Memory B cell (primary cell): ENCODE data around the gene TCN2.

Source experiments
- ATAC-seq: fragments of 150-1000 bp; cut with Tn5 transposase; 2 replicates; pipeline ENCODE4 v1.10.0; 2021; ENCODE audit warnings: low read depth, mild to moderate bottlenecking, moderate library complexity
- DNase-seq, 2 donors: peaks; one replicate each; pipeline ENCODE4 v3.0.0; 2022; ENCODE audit warnings: low spot score in 2 of 2
- H3K27ac Mint-ChIP-seq: one replicate; pipeline ENCODE4 v1.8.0; 2022; ENCODE audit warnings: mild to moderate bottlenecking, moderate library complexity, mixed read lengths
- H3K27me3 Mint-ChIP-seq: one replicate; pipeline ENCODE4 v1.8.0; 2022; ENCODE audit warnings: mixed read lengths
- H3K36me3 Mint-ChIP-seq: one replicate; pipeline ENCODE4 v1.8.0; 2022; ENCODE audit warnings: mild to moderate bottlenecking, mixed read lengths
- H3K4me1 Mint-ChIP-seq: one replicate; pipeline ENCODE4 v1.8.0; 2022; ENCODE audit warnings: mixed read lengths
- H3K4me3 Mint-ChIP-seq: one replicate; pipeline ENCODE4 v1.8.0; 2022; ENCODE audit warnings: mild to moderate bottlenecking, moderate library complexity, mixed read lengths
- H3K9me3 Mint-ChIP-seq: one replicate; pipeline ENCODE4 v1.8.0; 2022; ENCODE audit warnings: mixed read lengths

The TCN2 gene

DNA sequence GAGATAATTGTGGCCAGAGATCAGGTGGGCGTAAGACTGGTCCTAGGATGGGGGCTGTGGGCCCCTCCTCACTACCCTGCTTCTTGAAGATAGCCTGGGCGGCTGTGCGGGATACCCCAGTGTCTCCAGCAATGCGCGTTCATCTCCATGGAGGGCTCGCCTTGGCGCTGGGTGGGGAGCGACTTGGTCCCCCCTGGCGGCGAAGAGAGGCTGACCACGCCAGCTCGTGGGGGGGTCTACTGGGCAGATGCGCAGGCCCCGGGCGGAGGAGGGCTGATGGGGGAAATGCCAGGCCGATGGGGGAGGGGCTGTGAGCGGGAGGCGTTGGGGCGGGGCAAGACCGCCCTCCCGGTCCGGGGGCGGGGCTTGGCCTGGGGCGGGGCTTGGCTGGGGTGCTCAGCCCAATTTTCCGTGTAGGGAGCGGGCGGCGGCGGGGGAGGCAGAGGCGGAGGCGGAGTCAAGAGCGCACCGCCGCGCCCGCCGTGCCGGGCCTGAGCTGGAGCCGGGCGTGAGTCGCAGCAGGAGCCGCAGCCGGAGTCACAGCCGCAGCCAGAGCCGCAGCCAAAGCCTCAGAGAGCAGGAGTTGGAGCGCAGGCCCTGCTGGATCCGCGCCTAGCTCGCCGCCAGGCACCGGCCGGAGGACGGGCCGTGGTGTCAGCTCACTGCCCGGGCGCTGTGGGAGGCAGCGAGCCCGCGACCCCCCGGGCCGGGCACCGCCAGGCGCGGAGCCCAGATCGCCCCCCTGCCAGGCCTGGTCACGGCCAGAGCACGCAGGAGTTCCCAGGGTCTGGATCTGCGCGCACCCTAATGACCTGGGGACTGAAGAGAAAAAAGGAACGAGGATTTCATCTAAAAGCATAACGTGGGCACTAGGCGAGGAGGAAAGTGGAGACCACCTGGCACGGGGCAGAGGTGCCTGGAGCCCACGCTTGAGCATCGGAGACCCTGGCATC lies 28.6 kb downstream of the TCN2 start, which contains the start of gene SLC35E4:
TSS of gene SLC35E4 (plus strand) at position 509 of the 953 bp plus-strand sequence. CDS start 670 bp downstream, outside the sequence.
- H3K27me3 Mint-ChIP-seq = no peaks in the 10 kb centered on the region
- peak within 1 kb of the TSS; percentile 93 for H3K27ac Mint-ChIP-seq
- peak within 1 kb of the TSS; percentile 92 for H3K4me3 Mint-ChIP-seq
- ATAC-seq (peak; percentile 77), DNase-seq (peak; percentile 95 to 96)
- H3K9me3 Mint-ChIP-seq = peaks cover 3% of the 10 kb centered on the region
- H3K36me3 Mint-ChIP-seq = peaks cover 1% of the 10 kb centered on the region
- peaks cover 8% of the 10 kb centered on the region for H3K4me1 Mint-ChIP-seq

GRCh38 chr22:30636226-30637077 lies 29.5 kb downstream of the TCN2 start:
- Mint-ChIP-seq H3K9me3 (peaks cover 3% of the 10 kb centered on the region), H3K4me3 (peak overlapping the region; percentile 92), H3K36me3 (peaks cover 1% of the 10 kb centered on the region), H3K27ac (no peak overlapping the region), H3K27me3 (no peaks in the 10 kb centered on the region), H3K4me1 (peaks cover 8% of the 10 kb centered on the region)
- DNase-seq = peak in 1 of 2 donors; percentile 28
- no peak for ATAC-seq

DNA sequence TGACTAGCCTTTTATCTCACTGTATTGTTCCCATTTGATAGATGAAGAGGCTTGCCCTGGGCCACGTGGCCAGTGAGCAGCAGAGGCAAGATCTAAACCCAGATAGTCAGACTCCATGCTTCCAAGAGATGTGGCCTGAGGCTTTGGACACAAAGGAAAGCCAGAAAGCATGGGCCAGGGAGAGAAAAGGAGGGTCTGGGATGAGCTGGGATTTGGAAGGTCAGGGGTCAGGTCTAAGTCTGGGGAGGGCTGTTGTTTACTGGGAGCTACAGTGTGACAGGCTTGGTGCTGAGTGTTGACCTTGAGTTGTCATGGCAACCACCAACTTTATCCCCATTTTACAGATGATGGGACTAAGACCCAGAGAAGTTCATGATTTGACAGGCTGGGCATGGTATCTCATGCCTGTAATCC lies 30.7 kb downstream of the TCN2 start:
- peaks cover 3% of the 10 kb centered on the region for H3K9me3 Mint-ChIP-seq
- peaks cover 1% of the 10 kb centered on the region for H3K36me3 Mint-ChIP-seq
- no peaks in the 10 kb centered on the region for H3K27me3 Mint-ChIP-seq
- H3K4me3 Mint-ChIP-seq = no peak overlapping the region
- no peak overlapping the region for H3K27ac Mint-ChIP-seq
- ATAC-seq (no peak), DNase-seq (no peak)
- H3K4me1 Mint-ChIP-seq = peaks cover 8% of the 10 kb centered on the region

DNA sequence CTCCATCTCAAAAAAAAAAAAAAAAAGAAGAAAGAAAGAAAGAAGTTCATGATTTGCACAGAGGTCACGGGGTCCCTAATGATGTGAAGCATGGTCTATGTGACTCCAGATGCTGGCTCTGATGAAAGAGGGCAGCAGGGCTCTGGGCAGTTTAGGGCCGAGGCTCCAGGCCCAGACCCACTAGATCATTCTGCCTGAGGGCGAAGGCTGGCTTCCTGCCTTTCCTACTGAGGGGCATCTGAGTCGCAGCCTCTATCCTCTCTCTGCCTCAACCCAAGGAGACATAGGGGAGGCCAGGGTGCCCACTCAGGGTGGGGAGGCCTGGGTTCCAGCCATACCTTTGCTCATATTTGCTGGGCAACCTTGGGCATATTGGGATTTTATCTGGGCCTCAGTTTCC lies 33.4 kb downstream of the TCN2 start:
- Mint-ChIP-seq H3K27ac (no peak overlapping the region), H3K9me3 (peaks cover 3% of the 10 kb centered on the region), H3K4me3 (no peak overlapping the region), H3K4me1 (peaks cover 11% of the 10 kb centered on the region), H3K36me3 (peaks cover 1% of the 10 kb centered on the region), H3K27me3 (no peaks in the 10 kb centered on the region)
- DNase-seq (no peak), ATAC-seq (no peak)

GRCh38 chr22:30640839-30641430 lies 34.0 kb downstream of the TCN2 start:
- Mint-ChIP-seq H3K4me3 (no peak overlapping the region), H3K36me3 (peaks cover 1% of the 10 kb centered on the region), H3K9me3 (peaks cover 3% of the 10 kb centered on the region), H3K27me3 (no peaks in the 10 kb centered on the region), H3K4me1 (peaks cover 10% of the 10 kb centered on the region), H3K27ac (no peak overlapping the region)
- ATAC-seq (no peak), DNase-seq (no peak)

- DNase-seq = no peak
- Mint-ChIP-seq H3K4me1 (peaks cover 3% of the 10 kb centered on the region), H3K9me3 (peaks cover 3% of the 10 kb centered on the region), H3K4me3 (no peak overlapping the region), H3K36me3 (peaks cover 1% of the 10 kb centered on the region), H3K27ac (no peak overlapping the region), H3K27me3 (no peaks in the 10 kb centered on the region)
- no peak for ATAC-seq
Observed at GRCh38 chr22:30643055-30643875, 36.3 kb downstream of the TCN2 start.

GRCh38 chr22:30646518-30647160 lies 39.7 kb downstream of the TCN2 start:
- H3K27ac Mint-ChIP-seq = no peak overlapping the region
- ATAC-seq = no peak

GRCh38 chr22:30647536-30647935 lies 40.6 kb downstream of the TCN2 start:
- Mint-ChIP-seq H3K4me1 (peaks cover 14% of the 10 kb centered on the region), H3K27me3 (no peaks in the 10 kb centered on the region), H3K4me3 (no peak overlapping the region), H3K27ac (no peak overlapping the region), H3K36me3 (no peaks in the 10 kb centered on the region), H3K9me3 (no peaks in the 10 kb centered on the region)
- ATAC-seq (no peak), DNase-seq (no peak)

More at GRCh38 chr22:30646518-30647160, 39.7 kb downstream of the TCN2 start:
- H3K4me1 Mint-ChIP-seq = peaks cover 14% of the 10 kb centered on the region
- no peak for DNase-seq
- H3K9me3 Mint-ChIP-seq = no peaks in the 10 kb centered on the region
- H3K27me3 Mint-ChIP-seq = no peaks in the 10 kb centered on the region
- H3K36me3 Mint-ChIP-seq = no peaks in the 10 kb centered on the region
- H3K4me3 Mint-ChIP-seq = no peak overlapping the region

DNA sequence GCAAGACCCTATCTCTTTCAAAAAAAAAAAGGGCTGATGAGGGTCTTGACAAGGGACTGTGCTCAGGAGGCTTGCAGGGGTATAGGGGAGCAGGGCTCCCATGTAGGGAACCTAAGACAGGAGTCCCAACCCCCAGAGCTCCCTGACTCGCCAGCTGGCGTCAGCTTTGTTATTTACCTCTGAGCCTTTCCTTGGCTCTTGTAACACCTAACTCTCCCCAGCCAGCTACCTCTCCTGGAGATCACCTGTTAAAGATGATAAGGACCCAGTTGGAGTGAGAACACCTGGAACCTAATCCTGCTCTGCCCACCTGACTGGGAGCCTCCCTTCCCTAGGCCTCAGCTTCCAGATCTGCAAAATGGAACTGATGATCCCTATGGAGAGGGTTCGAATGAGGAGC lies 41.9 kb downstream of the TCN2 start:
- Mint-ChIP-seq H3K4me3 (no peak overlapping the region), H3K27me3 (no peaks in the 10 kb centered on the region), H3K36me3 (no peaks in the 10 kb centered on the region), H3K4me1 (peaks cover 11% of the 10 kb centered on the region), H3K9me3 (no peaks in the 10 kb centered on the region), H3K27ac (no peak overlapping the region)
- no peak for ATAC-seq
- DNase-seq = no peak

- H3K9me3 Mint-ChIP-seq = no peaks in the 10 kb centered on the region
- peaks cover 2% of the 10 kb centered on the region for H3K36me3 Mint-ChIP-seq
- DNase-seq = no peak
- no peak overlapping the region for H3K27ac Mint-ChIP-seq
- ATAC-seq = peak; percentile 96
- H3K27me3 Mint-ChIP-seq = no peaks in the 10 kb centered on the region
- H3K4me3 Mint-ChIP-seq = no peak overlapping the region
- peaks cover 11% of the 10 kb centered on the region for H3K4me1 Mint-ChIP-seq
Observed at GRCh38 chr22:30649430-30650007, 42.5 kb downstream of the TCN2 start.

DNA sequence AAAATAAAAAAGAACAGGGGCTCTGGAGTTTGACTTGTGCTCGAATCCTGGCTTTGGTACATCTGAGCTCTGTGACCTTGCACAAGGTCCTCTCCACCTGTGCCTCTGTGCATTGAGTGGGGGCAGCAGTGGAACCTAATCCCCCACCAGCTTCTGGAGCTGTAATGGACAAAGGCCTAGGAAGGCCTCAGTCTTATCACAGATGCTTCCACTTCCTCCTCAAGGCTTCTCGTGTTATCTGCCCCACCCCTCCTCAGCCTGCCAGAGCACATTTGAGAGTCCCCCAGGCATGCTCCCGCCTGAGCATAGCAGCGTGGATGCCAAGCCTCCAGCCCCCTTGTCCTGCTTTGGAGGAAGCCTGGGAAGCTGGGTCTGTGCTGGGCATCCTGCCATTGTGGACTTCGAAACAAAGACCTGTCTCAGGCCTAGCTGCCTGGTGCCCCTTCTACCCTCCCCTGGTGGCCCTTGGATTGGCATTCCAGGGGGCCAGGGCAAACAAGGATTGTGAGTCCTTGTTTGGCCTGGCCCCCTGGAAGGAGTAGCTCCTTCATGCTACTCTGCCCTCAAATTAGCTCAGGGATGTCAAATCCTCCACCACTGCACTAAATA lies 43.6 kb downstream of the TCN2 start:
- Mint-ChIP-seq H3K36me3 (peaks cover 4% of the 10 kb centered on the region), H3K4me1 (peaks cover 11% of the 10 kb centered on the region), H3K27ac (no peak overlapping the region), H3K9me3 (no peaks in the 10 kb centered on the region), H3K4me3 (no peak overlapping the region), H3K27me3 (no peaks in the 10 kb centered on the region)
- DNase-seq (no peak), ATAC-seq (no peak)

- no peak for DNase-seq
- no peak for ATAC-seq
- no peak overlapping the region for H3K27ac Mint-ChIP-seq
- H3K36me3 Mint-ChIP-seq = peaks cover 5% of the 10 kb centered on the region
- H3K27me3 Mint-ChIP-seq = no peaks in the 10 kb centered on the region
- peaks cover 11% of the 10 kb centered on the region for H3K4me1 Mint-ChIP-seq
- H3K4me3 Mint-ChIP-seq = no peak overlapping the region
- H3K9me3 Mint-ChIP-seq = no peaks in the 10 kb centered on the region
Observed at GRCh38 chr22:30652852-30653251, 45.9 kb downstream of the TCN2 start.
